PC-9 (cell line): Measurements from ENCODE around the gene HSPA1B. TPM values are rescaled to one million over a fixed set of nuclear protein-coding genes. Genes with fewer than 3 reads are reported as not detected.
A peak's percentile ranks its signal among the peaks of the same experiment; 100 is the strongest.

ENCODE experiments used
- BruUV-seq: library from RNA; stranded (reverse); fragments of 400-500 nt; replicated peaks from 2 replicates; lab custom pipeline; 2021; lab: Mats Ljungman, UMichigan
- CTCF ChIA-PET: fragments of 300-600 bp; sonication (Branson Sonifier 250); formaldehyde crosslinking; loops from one replicate; lab custom pipeline; 2022; ENCODE audit warnings: antibody characterized with exemption; lab: Charles Lee
- POLR2A ChIA-PET: fragments of 300-600 bp; sonication (Branson Sonifier 250); formaldehyde crosslinking; loops from one replicate; lab custom pipeline; 2022; ENCODE audit warnings: antibody characterized with exemption; ENCODE audit not compliant: unreplicated experiment; lab: Charles Lee
- DNase-seq, 2 experiments: peaks; one replicate each; pipeline versions ENCODE4 v3.0.0 to v3.0.0-alpha.2; 2015 to 2022; ENCODE audit warnings: mixed read lengths in 1 of 2
- H2AFZ ChIP-seq: fragments of 200-600 bp; sonication (generic); 2 replicates; pipeline ENCODE4 v1.8.1; 2017; ENCODE audit warnings: antibody characterized with exemption
- H3F3A ChIP-seq: fragments of 200-600 bp; sonication (generic); 2 replicates; pipeline ENCODE4 v1.8.1; 2017; ENCODE audit warnings: antibody characterized with exemption, mild to moderate bottlenecking, low read depth; ENCODE audit not compliant: insufficient read depth
- H3K27ac ChIP-seq: fragments of 200-600 bp; sonication (generic); 2 replicates; pipeline ENCODE4 v1.6.1; 2016; ENCODE audit warnings: mixed run types
- H3K27me3 ChIP-seq: fragments of 200-600 bp; sonication (generic); 2 replicates; pipeline ENCODE4 v1.6.1; 2016; ENCODE audit warnings: low read depth, mixed run types; ENCODE audit not compliant: insufficient read depth
- H3K36me3 ChIP-seq: fragments of 200-600 bp; sonication (generic); 2 replicates; pipeline ENCODE4 v1.6.1; 2016; ENCODE audit warnings: low read depth, mixed run types
- H3K4me1 ChIP-seq: fragments of 200-600 bp; sonication (generic); replicated peaks from 2 replicates; pipeline ENCODE4 v1.6.1; 2016; ENCODE audit warnings: mixed run types; ENCODE audit not compliant: insufficient read depth
- H3K4me2 ChIP-seq: fragments of 200-600 bp; sonication (generic); 2 replicates; pipeline ENCODE4 v1.6.1; 2017; ENCODE audit warnings: mixed run types
- H3K4me3 ChIP-seq: fragments of 200-600 bp; sonication (generic); 2 replicates; pipeline ENCODE4 v1.6.1; 2016; ENCODE audit warnings: mixed run types
- H3K79me2 ChIP-seq: fragments of 200-600 bp; sonication (generic); 2 replicates; pipeline ENCODE4 v1.6.1; 2017; ENCODE audit warnings: low read depth, mixed run types
- H3K9me2 ChIP-seq: fragments of 200-600 bp; sonication (generic); 2 replicates; pipeline ENCODE4 v1.8.1; 2017; ENCODE audit warnings: mild to moderate bottlenecking; ENCODE audit not compliant: insufficient read depth
- H3K9me3 ChIP-seq: fragments of 200-600 bp; sonication (generic); 2 replicates; pipeline ENCODE4 v1.8.1; 2016; ENCODE audit warnings: low read depth; ENCODE audit not compliant: insufficient read depth
- H4K20me1 ChIP-seq: fragments of 200-600 bp; sonication (generic); 2 replicates; pipeline ENCODE4 v1.8.1; 2017; ENCODE audit not compliant: insufficient read depth
- CTCF ChIP-seq: fragments of 200-600 bp; sonication (generic); conservative IDR thresholded peaks from 2 replicates; pipeline ENCODE4 v1.6.1; 2017; ENCODE audit warnings: mixed run types, antibody characterized with exemption, mild to moderate bottlenecking, moderate library complexity
- EZH2 ChIP-seq: fragments of 200-600 bp; sonication (generic); IDR thresholded peaks from 2 replicates; pipeline ENCODE4 v1.8.0; 2017; ENCODE audit warnings: antibody characterized with exemption, low read depth
- intact Hi-C: fragments of 100-400 bp; cut with micrococcal nuclease; formaldehyde crosslinking; loops from one replicate; pipeline ENCODE4 v1.10.0; 2022; ENCODE audit not compliant: unreplicated experiment
- total RNA-seq: library from RNA; stranded (reverse); gene quantifications from 2 replicates; pipeline ENCODE4 v1.2.3, GENCODE V29; 2021

HSPA1B gene
- total RNA-seq, 1 experiment from 2014 or later, result 334 TPM

GRCh38 chr6:31874084-31874670 lies 46.6 kb downstream of the HSPA1B start:
- H3K9me2 ChIP-seq, result no peaks in the 10 kb centered on the region
- H3K4me2 ChIP-seq, result peak overlapping the region; percentile 55
- no peaks in the 10 kb centered on the region for H3K27me3 ChIP-seq
- POLR2A ChIA-PET, result no interaction called here
- BruUV-seq, result no TSS peak
- CTCF ChIA-PET, result no interaction called here
- no peaks in the 10 kb centered on the region for H3K79me2 ChIP-seq
- intact Hi-C loops, result loop anchor here (10.0 kb wide), 1 partner anchor 189 kb away; the partner anchor contains the start of gene LY6G5C
- peak overlapping the region; percentile 11; the same call in 1 of the 2 replicates for H2AFZ ChIP-seq
- H3K9me3 ChIP-seq, result no peaks in the 10 kb centered on the region
- H3K27ac ChIP-seq, result peak overlapping the region; percentile 40; the same call in 1 of the 2 replicates
- peaks cover 19% of the 10 kb centered on the region for H3F3A ChIP-seq
- H3K36me3 ChIP-seq, result no peaks in the 10 kb centered on the region
- peak; percentile 20 to 74 for DNase-seq
- TF ChIP-seq CTCF, result no peak
- TF ChIP-seq EZH2, result no peak
- H4K20me1 ChIP-seq, result no peaks in the 10 kb centered on the region
- peaks cover 35% of the 10 kb centered on the region for H3K4me1 ChIP-seq
- H3K4me3 ChIP-seq, result no peak overlapping the region

- Histone ChIP-seq H3K27me3 (no peaks in the 10 kb centered on the region), H3K4me3 (no peak overlapping the region), H2AFZ (no peak overlapping the region), H3K79me2 (no peaks in the 10 kb centered on the region), H3K4me2 (peak overlapping the region; percentile 55), H3K36me3 (no peaks in the 10 kb centered on the region), H3K4me1 (peaks cover 35% of the 10 kb centered on the region), H3K9me2 (no peaks in the 10 kb centered on the region), H3K27ac (peak overlapping the region; percentile 37; the same call in 1 of the 2 replicates), H3K9me3 (no peaks in the 10 kb centered on the region), H3F3A (peaks cover 27% of the 10 kb centered on the region), H4K20me1 (no peaks in the 10 kb centered on the region)
- CTCF ChIA-PET, result no interaction called here
- TF ChIP-seq EZH2 (no peak), CTCF (no peak)
- DNase-seq, result peak in 1 of 2 experiments; percentile 40
- POLR2A ChIA-PET, result interaction anchor here (0.5 kb wide), 1 partner anchor 78 kb away, joined by 6 read pairs; no protein-coding TSS in a partner anchor
- intact Hi-C loops, result loop anchor here (5.0 to 10.0 kb wide), 2 partner anchors 43 to 190 kb away; partner anchors contain the start of gene LY6G5C
- BruUV-seq, result no TSS peak
These were observed 47.5 kb downstream of the HSPA1B start for GRCh38 chr6:31874836-31875572.

- Histone ChIP-seq H3K27ac (no peak overlapping the region), H3K27me3 (no peaks in the 10 kb centered on the region), H3K36me3 (no peaks in the 10 kb centered on the region), H3K4me1 (peaks cover 35% of the 10 kb centered on the region), H3K4me3 (no peak overlapping the region), H3K9me3 (no peaks in the 10 kb centered on the region), H2AFZ (no peak overlapping the region), H3K9me2 (no peaks in the 10 kb centered on the region), H4K20me1 (no peaks in the 10 kb centered on the region), H3K4me2 (no peak overlapping the region), H3K79me2 (no peaks in the 10 kb centered on the region), H3F3A (peaks cover 28% of the 10 kb centered on the region)
- DNase-seq, result no peak
- no TSS peak for BruUV-seq
- TF ChIP-seq EZH2, result no peak
- TF ChIP-seq CTCF, result no peak
- CTCF ChIA-PET, result no interaction called here
- intact Hi-C loops, result loop anchor here (5.0 to 10.0 kb wide), 2 partner anchors 44 to 191 kb away; partner anchors contain the start of gene LY6G5C
- POLR2A ChIA-PET, result no interaction called here
These were observed 48.3 kb downstream of the HSPA1B start for GRCh38 chr6:31875877-31876276.
